Stimulated activated CD8-positive, alpha-beta memory T cell treated with anti-CD3 and anti-CD28 coated beads, Interleukin-7, amount 100 ng/mL, for 4 hours (primary cell): ENCODE data around the gene MAT2A.

Experiments
- DNase-seq, 2 donors: peaks; one replicate each; pipeline ENCODE4 v3.0.0-alpha.2; 2020; ENCODE audit warnings: low read depth in 2 of 2

MAT2A gene

GRCh38 chr2:85538507-85539360 lies at the start of gene MAT2A:
MAT2A (plus strand) TSS chr2:85539168; CDS start chr2:85539288, 120 bp downstream.
- DNase-seq, result peak; percentile 71 to 85

- DNase-seq, result no peak
Measured at GRCh38 chr2:85490861-85491755, 47.9 kb upstream of the MAT2A start.

- no peak for DNase-seq
Measured at GRCh38 chr2:85496436-85496835, 42.5 kb upstream of the MAT2A start.

GRCh38 chr2:85497944-85498630 lies 40.9 kb upstream of the MAT2A start:
- no peak for DNase-seq

DNA sequence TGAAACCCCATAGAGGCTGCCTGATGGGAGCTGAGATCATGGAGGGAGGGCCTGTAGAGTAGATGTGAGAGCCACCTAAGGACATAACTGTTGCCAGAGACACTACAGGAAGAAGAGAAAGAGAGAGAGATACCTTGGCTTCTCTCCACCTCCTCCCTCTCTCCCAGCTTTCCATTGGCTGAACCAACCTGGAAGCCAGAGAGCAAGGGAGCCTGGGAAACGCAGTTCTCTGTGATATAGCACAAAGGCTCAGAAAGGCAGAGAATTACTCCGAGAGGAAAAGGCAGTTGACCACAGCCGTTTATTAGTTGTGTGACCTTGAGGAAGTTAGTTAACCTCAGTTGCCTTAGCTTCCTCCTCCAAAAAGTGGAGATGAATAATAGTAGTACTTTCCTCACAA lies 37.7 kb upstream of the MAT2A start:
- no peak for DNase-seq

GRCh38 chr2:85502720-85503119 lies 36.2 kb upstream of the MAT2A start:
- DNase-seq, result no peak

- no peak for DNase-seq
Measured at GRCh38 chr2:85503168-85503850, 35.7 kb upstream of the MAT2A start.

GRCh38 chr2:85503851-85504777 lies 34.9 kb upstream of the MAT2A start:
- DNase-seq, result no peak

GRCh38 chr2:85504778-85505261 lies 34.1 kb upstream of the MAT2A start:
- DNase-seq, result no peak

- DNase-seq, result no peak
Measured at GRCh38 chr2:85505551-85506238, 33.3 kb upstream of the MAT2A start.

- no peak for DNase-seq
Measured at GRCh38 chr2:85506768-85507181, 32.2 kb upstream of the MAT2A start.

DNA sequence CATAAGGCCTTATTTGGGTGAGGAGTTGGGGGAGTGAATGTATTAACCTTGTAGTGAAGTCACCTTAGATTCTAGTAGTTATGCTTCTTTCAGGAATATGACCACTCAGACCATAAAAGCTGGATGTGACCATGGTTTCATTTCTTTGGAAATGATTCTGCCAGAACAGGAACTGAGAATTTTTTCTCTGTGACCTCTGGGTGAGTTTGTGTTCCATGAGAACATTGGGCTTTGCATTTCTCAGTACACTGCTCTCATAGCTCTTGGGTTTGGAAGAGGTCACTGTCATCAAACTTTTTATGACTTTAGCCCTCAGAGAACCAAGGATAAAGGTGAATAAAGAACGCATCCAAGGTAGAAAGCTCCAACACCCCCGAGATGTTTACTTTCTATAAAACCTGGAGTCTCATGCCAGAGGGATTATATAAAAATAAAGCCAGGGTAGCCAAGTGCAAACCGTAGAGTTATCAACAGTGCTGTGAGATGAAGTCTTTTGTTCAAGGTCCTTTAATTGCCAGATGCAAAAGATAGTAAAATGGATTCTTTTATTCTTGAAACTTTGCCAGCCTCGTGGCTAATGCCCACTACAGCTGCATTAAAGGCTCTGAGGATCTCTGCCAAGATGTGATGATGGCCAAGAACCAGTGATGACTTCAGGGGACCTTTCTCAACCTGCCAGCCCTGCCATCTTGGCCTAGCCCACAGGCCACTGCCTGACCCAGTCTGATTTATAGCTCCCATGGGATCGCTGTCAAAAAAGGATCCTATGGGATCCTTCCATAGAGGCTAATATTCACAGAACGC lies 27.8 kb upstream of the MAT2A start:
- no peak for DNase-seq

- no peak for DNase-seq
Measured at GRCh38 chr2:85514323-85514722, 24.6 kb upstream of the MAT2A start.

DNA sequence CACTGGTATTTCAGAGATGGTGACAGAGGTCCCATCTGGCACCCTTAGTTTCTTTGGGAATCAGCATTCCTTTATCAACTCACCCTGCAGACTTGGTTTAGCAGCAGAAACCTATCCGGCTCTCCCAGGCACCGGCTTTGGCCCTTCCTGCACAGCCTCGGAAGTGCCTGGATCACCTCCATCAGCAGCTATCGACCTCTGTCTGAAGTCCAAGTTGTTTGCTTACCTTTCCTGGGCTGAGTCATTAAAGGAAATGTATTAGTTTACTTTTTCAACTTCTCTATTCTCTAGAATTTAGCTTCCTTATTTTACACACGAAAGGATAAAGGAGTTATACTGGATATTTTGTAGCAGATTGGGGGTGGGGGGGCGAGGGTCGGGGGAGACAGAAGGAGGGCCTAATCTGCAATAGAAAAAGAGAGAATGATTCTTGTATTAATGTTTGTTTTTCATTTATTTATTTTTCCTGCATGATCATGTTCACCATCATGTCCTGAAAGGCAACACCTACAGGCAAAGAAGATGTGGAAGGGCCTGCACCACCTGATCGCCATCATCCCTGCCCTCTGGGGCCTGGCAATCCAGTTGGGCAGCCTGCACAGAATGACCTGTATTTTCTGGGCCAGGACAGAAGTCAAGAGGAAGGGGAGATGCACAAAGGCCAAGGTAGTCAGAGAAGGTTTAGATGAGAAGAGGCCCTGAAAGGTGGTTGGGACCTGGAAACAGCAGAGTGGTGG lies 22.1 kb upstream of the MAT2A start:
- DNase-seq, result no peak

GRCh38 chr2:85522090-85522647 lies 16.8 kb upstream of the MAT2A start:
- DNase-seq, result no peak

- no peak for DNase-seq
Measured at GRCh38 chr2:85523062-85523902, 15.7 kb upstream of the MAT2A start.

GRCh38 chr2:85523903-85524335 lies 15.0 kb upstream of the MAT2A start:
- no peak for DNase-seq
